ENCODE results near the gene RPS6KC1.

GRCh38 chr1:213061263-213061662 lies 10.2 kb downstream of the RPS6KC1 start:
- no peak for TF ChIP-seq CTCF (IDR thresholded peaks at IDR 0.05)
- TF ChIP-seq POLR2A (IDR thresholded peaks at IDR 0.05) = no peak

Measured in Peyer's patch (tissue), 4 donors.